ENCODE data around the gene ASCC2. TPM values are rescaled to one million over a fixed set of nuclear protein-coding genes. Genes with fewer than 3 reads are reported as not detected.
"Not testable (repeated sequence)": the region's sequence is repeated elsewhere in the genome, so short reads cannot be mapped to it uniquely, and the experiment has no call there.

Gene ASCC2
- polyA plus RNA-seq, 2 donors, result 61.3 to 142 TPM

- Histone ChIP-seq H3K9me3 (ENCODE audit: control insufficient read depth in 2 of 2, insufficient read depth in 1 of 2, low read depth in 1 of 2, low read length in 1 of 2) (no peaks in the 10 kb centered on the region), H3K36me3 (ENCODE audit: control insufficient read depth in 2 of 2, insufficient read depth in 2 of 2, low read length in 1 of 2) (peaks cover 0 to 3% of the 10 kb centered on the region in 2 donors), H3K27ac (ENCODE audit: low read depth in 2 of 2, low read length in 1 of 2) (no peak overlapping the region), H3K27me3 (ENCODE audit: control insufficient read depth in 1 of 2, insufficient read depth in 2 of 2, low read length in 2 of 2) (no peaks in the 10 kb centered on the region), H3K4me3 (ENCODE audit: low read depth in 1 of 2, low read length in 2 of 2) (no peak overlapping the region), H3K4me1 (ENCODE audit: control insufficient read depth in 2 of 2, insufficient read depth in 2 of 2, low read length in 1 of 2) (no peaks in the 10 kb centered on the region)
- WGBS, 2 donors, result 82 to 87% methylated on average over 3 of the region's 3 CpGs
These were observed 81.0 kb downstream of the ASCC2 start for GRCh38 chr22:29757096-29757495.

- 64 to 75% methylated on average over 7 of the region's 7 CpGs for WGBS, 2 donors
- peaks cover 0 to 3% of the 10 kb centered on the region in 2 donors for H3K36me3 ChIP-seq (ENCODE audit: control insufficient read depth in 2 of 2, insufficient read depth in 2 of 2, low read length in 1 of 2)
These were observed 81.7 kb downstream of the ASCC2 start for GRCh38 chr22:29756341-29756740.

GRCh38 chr22:29755889-29756288 is 82.2 kb downstream of the ASCC2 start:
- no peaks in the 10 kb centered on the region for H3K4me1 ChIP-seq (ENCODE audit: control insufficient read depth in 2 of 2, insufficient read depth in 2 of 2, low read length in 1 of 2)
- H3K9me3 ChIP-seq (ENCODE audit: control insufficient read depth in 2 of 2, insufficient read depth in 1 of 2, low read depth in 1 of 2, low read length in 1 of 2), result no peaks in the 10 kb centered on the region
- no peak overlapping the region for H3K4me3 ChIP-seq (ENCODE audit: low read depth in 1 of 2, low read length in 2 of 2)
- no peaks in the 10 kb centered on the region for H3K27me3 ChIP-seq (ENCODE audit: control insufficient read depth in 1 of 2, insufficient read depth in 2 of 2, low read length in 2 of 2)
- WGBS, 2 donors, result 80 to 93% methylated on average over 9 of the region's 9 CpGs
- peaks cover 0 to 3% of the 10 kb centered on the region in 2 donors for H3K36me3 ChIP-seq (ENCODE audit: control insufficient read depth in 2 of 2, insufficient read depth in 2 of 2, low read length in 1 of 2)
- H3K27ac ChIP-seq (ENCODE audit: low read depth in 2 of 2, low read length in 1 of 2), result no peak overlapping the region

More at GRCh38 chr22:29756341-29756740, 81.7 kb downstream of the ASCC2 start:
- H3K4me3 ChIP-seq (ENCODE audit: low read depth in 1 of 2, low read length in 2 of 2), result no peak overlapping the region
- no peaks in the 10 kb centered on the region for H3K9me3 ChIP-seq (ENCODE audit: control insufficient read depth in 2 of 2, insufficient read depth in 1 of 2, low read depth in 1 of 2, low read length in 1 of 2)
- H3K27ac ChIP-seq (ENCODE audit: low read depth in 2 of 2, low read length in 1 of 2), result no peak overlapping the region
- H3K4me1 ChIP-seq (ENCODE audit: control insufficient read depth in 2 of 2, insufficient read depth in 2 of 2, low read length in 1 of 2), result no peaks in the 10 kb centered on the region
- H3K27me3 ChIP-seq (ENCODE audit: control insufficient read depth in 1 of 2, insufficient read depth in 2 of 2, low read length in 2 of 2), result no peaks in the 10 kb centered on the region

GRCh38 chr22:29754658-29755395 is 83.2 kb downstream of the ASCC2 start:
- H3K4me1 ChIP-seq (ENCODE audit: control insufficient read depth in 2 of 2, insufficient read depth in 2 of 2, low read length in 1 of 2), result not testable (repeated sequence)
- 88 to 92% methylated on average over 11 of the region's 11 CpGs for WGBS, 2 donors

GRCh38 chr22:29753808-29754657 is 84.0 kb downstream of the ASCC2 start:
- no peak overlapping the region for H3K4me3 ChIP-seq (ENCODE audit: low read depth in 1 of 2, low read length in 2 of 2)
- no peak overlapping the region for H3K27ac ChIP-seq (ENCODE audit: low read depth in 2 of 2, low read length in 1 of 2)

More at GRCh38 chr22:29754658-29755395, 83.2 kb downstream of the ASCC2 start:
- not testable (repeated sequence) for H3K9me3 ChIP-seq (ENCODE audit: control insufficient read depth in 2 of 2, insufficient read depth in 1 of 2, low read depth in 1 of 2, low read length in 1 of 2); H3K27me3 ChIP-seq (ENCODE audit: control insufficient read depth in 1 of 2, insufficient read depth in 2 of 2, low read length in 2 of 2); H3K36me3 ChIP-seq (ENCODE audit: control insufficient read depth in 2 of 2, insufficient read depth in 2 of 2, low read length in 1 of 2); H3K4me3 ChIP-seq (ENCODE audit: low read depth in 1 of 2, low read length in 2 of 2); H3K27ac ChIP-seq (ENCODE audit: low read depth in 2 of 2, low read length in 1 of 2)

GRCh38 chr22:29751669-29752068 is 86.4 kb downstream of the ASCC2 start:
- H3K27ac ChIP-seq (ENCODE audit: low read depth in 2 of 2, low read length in 1 of 2), result no peak overlapping the region
- no peaks in the 10 kb centered on the region for H3K9me3 ChIP-seq (ENCODE audit: control insufficient read depth in 2 of 2, insufficient read depth in 1 of 2, low read depth in 1 of 2, low read length in 1 of 2)
- no peaks in the 10 kb centered on the region for H3K27me3 ChIP-seq (ENCODE audit: control insufficient read depth in 1 of 2, insufficient read depth in 2 of 2, low read length in 2 of 2)
- H3K4me1 ChIP-seq (ENCODE audit: control insufficient read depth in 2 of 2, insufficient read depth in 2 of 2, low read length in 1 of 2), result peaks cover 0 to 16% of the 10 kb centered on the region in 2 donors
- H3K36me3 ChIP-seq (ENCODE audit: control insufficient read depth in 2 of 2, insufficient read depth in 2 of 2, low read length in 1 of 2), result peaks cover 6 to 7% of the 10 kb centered on the region in 2 donors
- 97 to 98% methylated on average over 2 of the region's 2 CpGs for WGBS, 2 donors
- no peak overlapping the region for H3K4me3 ChIP-seq (ENCODE audit: low read depth in 1 of 2, low read length in 2 of 2)

More at GRCh38 chr22:29753808-29754657, 84.0 kb downstream of the ASCC2 start:
- peaks cover 0 to 3% of the 10 kb centered on the region in 2 donors for H3K36me3 ChIP-seq (ENCODE audit: control insufficient read depth in 2 of 2, insufficient read depth in 2 of 2, low read length in 1 of 2)
- H3K27me3 ChIP-seq (ENCODE audit: control insufficient read depth in 1 of 2, insufficient read depth in 2 of 2, low read length in 2 of 2), result no peaks in the 10 kb centered on the region
- WGBS, 2 donors, result 76 to 86% methylated on average over 16 of the region's 16 CpGs
- no peaks in the 10 kb centered on the region for H3K9me3 ChIP-seq (ENCODE audit: control insufficient read depth in 2 of 2, insufficient read depth in 1 of 2, low read depth in 1 of 2, low read length in 1 of 2)
- peaks cover 0 to 3% of the 10 kb centered on the region in 2 donors for H3K4me1 ChIP-seq (ENCODE audit: control insufficient read depth in 2 of 2, insufficient read depth in 2 of 2, low read length in 1 of 2)

GRCh38 chr22:29750559-29751538 is 87.2 kb downstream of the ASCC2 start:
- no peaks in the 10 kb centered on the region for H3K27me3 ChIP-seq (ENCODE audit: control insufficient read depth in 1 of 2, insufficient read depth in 2 of 2, low read length in 2 of 2)
- peak overlapping the region in 1 of 2 donors; percentile 20 for H3K27ac ChIP-seq (ENCODE audit: low read depth in 2 of 2, low read length in 1 of 2)
- peaks cover 0 to 16% of the 10 kb centered on the region in 2 donors for H3K4me1 ChIP-seq (ENCODE audit: control insufficient read depth in 2 of 2, insufficient read depth in 2 of 2, low read length in 1 of 2)
- H3K36me3 ChIP-seq (ENCODE audit: control insufficient read depth in 2 of 2, insufficient read depth in 2 of 2, low read length in 1 of 2), result peaks cover 6 to 7% of the 10 kb centered on the region in 2 donors
- 75 to 76% methylated on average over 11 of the region's 11 CpGs for WGBS, 2 donors
- H3K9me3 ChIP-seq (ENCODE audit: control insufficient read depth in 2 of 2, insufficient read depth in 1 of 2, low read depth in 1 of 2, low read length in 1 of 2), result no peaks in the 10 kb centered on the region
- no peak overlapping the region for H3K4me3 ChIP-seq (ENCODE audit: low read depth in 1 of 2, low read length in 2 of 2)

- 84 to 96% methylated on average over 3 of the region's 3 CpGs for WGBS, 2 donors
These were observed 88.0 kb downstream of the ASCC2 start for GRCh38 chr22:29750029-29750428.

More at GRCh38 chr22:29750029-29750428, 88.0 kb downstream of the ASCC2 start:
- Histone ChIP-seq H3K9me3 (ENCODE audit: control insufficient read depth in 2 of 2, insufficient read depth in 1 of 2, low read depth in 1 of 2, low read length in 1 of 2) (no peaks in the 10 kb centered on the region), H3K27me3 (ENCODE audit: control insufficient read depth in 1 of 2, insufficient read depth in 2 of 2, low read length in 2 of 2) (no peaks in the 10 kb centered on the region), H3K27ac (ENCODE audit: low read depth in 2 of 2, low read length in 1 of 2) (no peak overlapping the region), H3K4me1 (ENCODE audit: control insufficient read depth in 2 of 2, insufficient read depth in 2 of 2, low read length in 1 of 2) (peaks cover 3 to 22% of the 10 kb centered on the region in 2 donors), H3K36me3 (ENCODE audit: control insufficient read depth in 2 of 2, insufficient read depth in 2 of 2, low read length in 1 of 2) (peaks cover 6 to 12% of the 10 kb centered on the region in 2 donors), H3K4me3 (ENCODE audit: low read depth in 1 of 2, low read length in 2 of 2) (no peak overlapping the region)

All from esophagus (tissue), 2 donors.